ENCODE data around the gene EXOSC3. TPM values are rescaled to one million over a fixed set of nuclear protein-coding genes. Genes with fewer than 3 reads are reported as not detected.

EXOSC3 gene
- polyA plus RNA-seq, 3 donors = 9.8 to 25.2 (median 19.6) TPM

DNA sequence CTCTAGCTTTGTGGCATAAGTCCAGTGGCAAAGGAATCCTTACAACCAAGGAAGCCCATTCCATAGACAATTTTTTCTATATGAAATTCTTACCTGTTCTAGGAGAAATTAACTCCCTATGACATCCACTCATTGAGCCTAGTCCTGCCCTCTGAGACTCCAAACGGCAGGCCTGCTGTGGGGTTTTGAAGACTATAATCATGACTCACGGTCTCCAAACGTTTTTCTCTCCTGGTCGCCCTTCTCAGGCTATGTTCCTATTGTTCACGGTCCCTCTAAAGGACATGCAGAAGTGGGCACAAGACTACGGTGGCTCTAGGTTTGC, 611 bp downstream of the EXOSC3 start:
- intact Hi-C loops (cut with micrococcal nuclease) = loop anchor here in 1 of 2 donors (10.0 kb wide), 1 partner anchor 121 kb away; the partner anchor contains the start of gene SLC25A51
- H3K4me1 ChIP-seq (ENCODE audit: control insufficient read depth in 1 of 2, insufficient read depth in 2 of 2, low read length in 2 of 2) = peaks cover 24 to 29% of the 10 kb centered on the region in 2 donors
- peaks cover 37 to 38% of the 10 kb centered on the region in 2 donors for H3K36me3 Mint-ChIP-seq
- peak overlapping the region; percentile 97 for H2AFZ ChIP-seq (ENCODE audit: insufficient read depth, low read depth, low read length, poor library complexity, severe bottlenecking)
- no peak for TF ChIP-seq CTCF (IDR thresholded peaks at IDR 0.05)
- peaks cover 31% of the 10 kb centered on the region for H3K4me1 Mint-ChIP-seq
- H3K9me3 ChIP-seq (replicated peaks in 1 of 2; ENCODE audit: control insufficient read depth in 1 of 2, insufficient read depth in 1 of 2, low read length in 2 of 2) = peaks cover 0 to 6% of the 10 kb centered on the region in 2 donors
- peaks cover 29% of the 10 kb centered on the region for H4K20me1 ChIP-seq (ENCODE audit: insufficient read depth, low read length)
- H3K36me3 ChIP-seq (replicated peaks in 1 of 2; ENCODE audit: control insufficient read depth in 1 of 2, insufficient read depth in 2 of 2, low read length in 2 of 2) = peaks cover 35 to 41% of the 10 kb centered on the region in 2 donors
- peak in 1 of 3 donors; percentile 24 for DNase-seq
- H3K4me3 Mint-ChIP-seq = peak overlapping the region; percentile 97 to 98
- no peaks in the 10 kb centered on the region for H3K9me3 Mint-ChIP-seq
- peak overlapping the region; percentile 82 to 89 for H3K27ac ChIP-seq (ENCODE audit: low read depth in 1 of 2, low read length in 2 of 2)
- peak overlapping the region; percentile 88 to 96 (median 95) for H3K27ac Mint-ChIP-seq
- H3K4me3 ChIP-seq (replicated peaks in 1 of 3; ENCODE audit: low read depth in 2 of 3, low read length in 3 of 3) = peak overlapping the region; percentile 73 to 97 (median 84)
- peaks cover 34% of the 10 kb centered on the region for H3K79me2 ChIP-seq (ENCODE audit: insufficient read depth, low read length)
- no peaks in the 10 kb centered on the region for H3K27me3 ChIP-seq (ENCODE audit: control insufficient read depth in 2 of 2, insufficient read depth in 2 of 2, low read length in 2 of 2)
- peaks cover 2 to 10% (median 7%) of the 10 kb centered on the region in 3 donors for H3K27me3 Mint-ChIP-seq (ENCODE audit: low read depth in 3 of 3)
- whole genome bisulfite sequencing (ENCODE audit: insufficient coverage) = 0% methylated on average over 5 of the region's 6 CpGs
- H3K4me2 ChIP-seq (replicated peaks; ENCODE audit: extremely low read depth, low read length, poor library complexity, severe bottlenecking) = peak overlapping the region; percentile 82
- H3K9ac ChIP-seq (ENCODE audit: insufficient read depth, low read length, poor library complexity, severe bottlenecking) = peak overlapping the region; percentile 82

DNA sequence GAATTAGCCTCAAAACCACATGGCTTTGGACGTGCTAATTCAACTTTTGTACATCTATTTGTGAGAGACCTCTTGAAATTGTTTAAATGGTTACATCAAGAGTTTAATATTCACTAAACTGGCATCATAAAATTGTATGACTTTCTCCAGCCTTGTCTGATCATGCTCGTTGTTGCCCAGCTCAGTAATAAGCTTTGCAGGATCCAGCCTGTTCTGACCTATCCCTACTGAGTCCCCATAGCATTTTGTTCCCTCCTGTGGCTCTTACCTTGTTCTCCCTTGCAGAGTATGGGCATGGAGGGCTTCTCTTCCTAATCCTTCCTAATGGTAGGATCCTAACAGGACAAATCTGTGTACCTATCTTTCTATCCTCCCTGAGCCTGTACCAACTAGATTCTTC, 6.3 kb downstream of the EXOSC3 start:
- Histone ChIP-seq H3K79me2 (ENCODE audit: insufficient read depth, low read length) (peaks cover 12% of the 10 kb centered on the region), H3K9ac (ENCODE audit: insufficient read depth, low read length, poor library complexity, severe bottlenecking) (no peak overlapping the region), H3K4me1 (ENCODE audit: control insufficient read depth in 1 of 2, insufficient read depth in 2 of 2, low read length in 2 of 2) (no peaks in the 10 kb centered on the region), H3K4me2 (replicated peaks; ENCODE audit: extremely low read depth, low read length, poor library complexity, severe bottlenecking) (no peak overlapping the region), H3K4me3 (replicated peaks in 1 of 3; ENCODE audit: low read depth in 2 of 3, low read length in 3 of 3) (no peak overlapping the region), H3K36me3 (replicated peaks in 1 of 2; ENCODE audit: control insufficient read depth in 1 of 2, insufficient read depth in 2 of 2, low read length in 2 of 2) (peaks cover 77 to 95% of the 10 kb centered on the region in 2 donors), H3K27me3 (ENCODE audit: control insufficient read depth in 2 of 2, insufficient read depth in 2 of 2, low read length in 2 of 2) (no peaks in the 10 kb centered on the region), H3K9me3 (replicated peaks in 1 of 2; ENCODE audit: control insufficient read depth in 1 of 2, insufficient read depth in 1 of 2, low read length in 2 of 2) (no peaks in the 10 kb centered on the region), H2AFZ (ENCODE audit: insufficient read depth, low read depth, low read length, poor library complexity, severe bottlenecking) (no peak overlapping the region), H3K27ac (ENCODE audit: low read depth in 1 of 2, low read length in 2 of 2) (no peak overlapping the region), H4K20me1 (ENCODE audit: insufficient read depth, low read length) (peaks cover 36% of the 10 kb centered on the region)
- WGBS (ENCODE audit: insufficient coverage) = 100% methylated on average over 1 of the region's 2 CpGs
- Mint-ChIP-seq H3K27me3 (ENCODE audit: low read depth in 3 of 3) (peaks cover 0 to 2% (median 0%) of the 10 kb centered on the region in 3 donors), H3K4me3 (no peak overlapping the region), H3K9me3 (no peaks in the 10 kb centered on the region), H3K36me3 (peaks cover 80 to 90% of the 10 kb centered on the region in 2 donors), H3K4me1 (peaks cover 7% of the 10 kb centered on the region), H3K27ac (peak overlapping the region in 1 of 7 donors; percentile 28)
- no peak for DNase-seq
- no peak for TF ChIP-seq CTCF (IDR thresholded peaks at IDR 0.05)
- intact Hi-C loops (cut with micrococcal nuclease) = no loop called here
